ENCODE measurements around the gene GYPE. TPM values are rescaled to one million over a fixed set of nuclear protein-coding genes. Genes with fewer than 3 reads are reported as not detected.
"Not testable (repeated sequence)": the region's sequence is repeated elsewhere in the genome, so short reads cannot be mapped to it uniquely, and the experiment has no call there.

Gene GYPE
- total RNA-seq, 1 experiment from 2014 or later: 1.2 TPM

GRCh38 chr4:143842624-143843505, 62.5 kb downstream of the GYPE start:
- CTCF ChIA-PET; BruUV-seq (replicated peaks); intact Hi-C loops (cut with micrococcal nuclease; ENCODE audit: unreplicated experiment); H3K36me3 ChIP-seq (ENCODE audit: insufficient read depth, low read length, poor library complexity, severe bottlenecking); POLR2A ChIA-PET (ENCODE audit: low non-redundant PET); H3K4me3 ChIP-seq (ENCODE audit: low read depth, low read length, poor library complexity, severe bottlenecking); H3K4me1 ChIP-seq (ENCODE audit: insufficient read depth, low read length, poor library complexity, severe bottlenecking); DNase-seq (ENCODE audit: low spot score); H3K27me3 ChIP-seq (replicated peaks; ENCODE audit: insufficient read depth, low read depth, low read length, poor library complexity); H3K9me3 ChIP-seq (ENCODE audit: low read depth, low read length, poor library complexity, severe bottlenecking); H3K27ac ChIP-seq (ENCODE audit: low read depth, low read length, poor library complexity, severe bottlenecking): not testable (repeated sequence)

GRCh38 chr4:143839413-143839812, 65.9 kb downstream of the GYPE start:
- POLR2A ChIA-PET (ENCODE audit: low non-redundant PET); H3K36me3 ChIP-seq (ENCODE audit: insufficient read depth, low read length, poor library complexity, severe bottlenecking); CTCF ChIA-PET; DNase-seq (ENCODE audit: low spot score); H3K27ac ChIP-seq (ENCODE audit: low read depth, low read length, poor library complexity, severe bottlenecking); H3K4me3 ChIP-seq (ENCODE audit: low read depth, low read length, poor library complexity, severe bottlenecking); BruUV-seq (replicated peaks); H3K4me1 ChIP-seq (ENCODE audit: insufficient read depth, low read length, poor library complexity, severe bottlenecking); H3K27me3 ChIP-seq (replicated peaks; ENCODE audit: insufficient read depth, low read depth, low read length, poor library complexity); intact Hi-C loops (cut with micrococcal nuclease; ENCODE audit: unreplicated experiment); H3K9me3 ChIP-seq (ENCODE audit: low read depth, low read length, poor library complexity, severe bottlenecking): not testable (repeated sequence)

DNA sequence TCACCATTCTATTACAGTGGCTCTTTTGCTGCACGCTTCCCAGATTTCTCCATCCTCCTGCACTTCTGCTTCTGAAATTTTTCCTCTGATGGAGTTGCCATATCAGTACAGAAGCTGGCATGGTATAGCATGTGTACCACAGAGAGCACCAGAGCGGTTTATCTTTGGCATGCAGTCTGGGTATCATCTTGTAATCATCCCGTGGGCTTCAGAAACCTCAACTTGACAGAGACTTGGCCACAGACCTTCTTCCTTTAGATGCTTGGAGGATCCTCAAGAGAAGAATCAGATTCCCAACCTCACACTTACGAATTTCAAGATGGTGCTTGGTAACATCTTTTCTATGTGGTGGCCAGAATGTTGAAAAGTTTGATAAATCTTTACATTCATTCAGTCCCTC, 71.2 kb downstream of the GYPE start:
- intact Hi-C loops (cut with micrococcal nuclease; ENCODE audit: unreplicated experiment); H3K4me1 ChIP-seq (ENCODE audit: insufficient read depth, low read length, poor library complexity, severe bottlenecking); CTCF ChIA-PET; H3K4me3 ChIP-seq (ENCODE audit: low read depth, low read length, poor library complexity, severe bottlenecking); H3K27me3 ChIP-seq (replicated peaks; ENCODE audit: insufficient read depth, low read depth, low read length, poor library complexity); DNase-seq (ENCODE audit: low spot score); H3K36me3 ChIP-seq (ENCODE audit: insufficient read depth, low read length, poor library complexity, severe bottlenecking); POLR2A ChIA-PET (ENCODE audit: low non-redundant PET); BruUV-seq (replicated peaks); H3K9me3 ChIP-seq (ENCODE audit: low read depth, low read length, poor library complexity, severe bottlenecking); H3K27ac ChIP-seq (ENCODE audit: low read depth, low read length, poor library complexity, severe bottlenecking): not testable (repeated sequence)

DNA sequence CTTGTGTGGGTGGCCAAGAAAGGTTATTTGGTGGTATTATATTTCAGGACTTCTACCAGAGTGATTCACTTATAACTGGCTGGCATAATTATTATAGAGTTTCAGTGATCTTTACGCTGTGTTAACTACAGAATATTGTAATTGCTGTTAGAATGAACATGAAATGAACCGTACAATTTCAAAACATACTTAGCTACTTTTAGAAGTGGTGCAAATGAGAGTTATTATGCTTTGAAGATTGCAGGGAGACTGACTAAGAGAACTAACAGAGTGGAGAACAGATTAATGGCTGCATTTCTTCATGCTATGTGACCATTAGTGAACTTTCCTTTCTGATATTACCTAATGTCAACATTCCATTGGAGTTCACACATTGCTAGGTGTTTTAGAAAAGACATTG, 71.7 kb downstream of the GYPE start:
- H3K9me3 ChIP-seq (ENCODE audit: low read depth, low read length, poor library complexity, severe bottlenecking); CTCF ChIA-PET; H3K27me3 ChIP-seq (replicated peaks; ENCODE audit: insufficient read depth, low read depth, low read length, poor library complexity); BruUV-seq (replicated peaks); H3K4me3 ChIP-seq (ENCODE audit: low read depth, low read length, poor library complexity, severe bottlenecking); intact Hi-C loops (cut with micrococcal nuclease; ENCODE audit: unreplicated experiment); H3K4me1 ChIP-seq (ENCODE audit: insufficient read depth, low read length, poor library complexity, severe bottlenecking); POLR2A ChIA-PET (ENCODE audit: low non-redundant PET); H3K27ac ChIP-seq (ENCODE audit: low read depth, low read length, poor library complexity, severe bottlenecking); DNase-seq (ENCODE audit: low spot score); H3K36me3 ChIP-seq (ENCODE audit: insufficient read depth, low read length, poor library complexity, severe bottlenecking): not testable (repeated sequence)

GRCh38 chr4:143830576-143830975, 74.8 kb downstream of the GYPE start:
- H3K4me1 ChIP-seq (ENCODE audit: insufficient read depth, low read length, poor library complexity, severe bottlenecking); H3K27me3 ChIP-seq (replicated peaks; ENCODE audit: insufficient read depth, low read depth, low read length, poor library complexity); BruUV-seq (replicated peaks); CTCF ChIA-PET; DNase-seq (ENCODE audit: low spot score); H3K9me3 ChIP-seq (ENCODE audit: low read depth, low read length, poor library complexity, severe bottlenecking); POLR2A ChIA-PET (ENCODE audit: low non-redundant PET); H3K36me3 ChIP-seq (ENCODE audit: insufficient read depth, low read length, poor library complexity, severe bottlenecking); H3K4me3 ChIP-seq (ENCODE audit: low read depth, low read length, poor library complexity, severe bottlenecking); intact Hi-C loops (cut with micrococcal nuclease; ENCODE audit: unreplicated experiment); H3K27ac ChIP-seq (ENCODE audit: low read depth, low read length, poor library complexity, severe bottlenecking): not testable (repeated sequence)

GRCh38 chr4:143829239-143829620, 76.1 kb downstream of the GYPE start:
- H3K36me3 ChIP-seq (ENCODE audit: insufficient read depth, low read length, poor library complexity, severe bottlenecking); CTCF ChIA-PET; intact Hi-C loops (cut with micrococcal nuclease; ENCODE audit: unreplicated experiment); POLR2A ChIA-PET (ENCODE audit: low non-redundant PET); H3K27ac ChIP-seq (ENCODE audit: low read depth, low read length, poor library complexity, severe bottlenecking); H3K9me3 ChIP-seq (ENCODE audit: low read depth, low read length, poor library complexity, severe bottlenecking); BruUV-seq (replicated peaks); H3K27me3 ChIP-seq (replicated peaks; ENCODE audit: insufficient read depth, low read depth, low read length, poor library complexity); DNase-seq (ENCODE audit: low spot score); H3K4me3 ChIP-seq (ENCODE audit: low read depth, low read length, poor library complexity, severe bottlenecking); H3K4me1 ChIP-seq (ENCODE audit: insufficient read depth, low read length, poor library complexity, severe bottlenecking): not testable (repeated sequence)

Other genes starting within 250 kb of the GYPE start
- not detected in 2 replicates for gene FREM3, start 204.9 kb downstream of the GYPE start, total RNA-seq (2021)
- gene GYPB, start 113.8 kb upstream of the GYPE start, total RNA-seq (2021): not detected in 2 replicates
- not detected in 2 replicates for gene GYPA, start 235.2 kb upstream of the GYPE start, total RNA-seq (2021)